Measurements from ENCODE around the gene C19orf73. TPM values are rescaled to one million over a fixed set of nuclear protein-coding genes. Genes with fewer than 3 reads are reported as not detected.
A peak's percentile ranks its signal among the peaks of the same experiment; 100 is the strongest.

C19orf73 gene
- total RNA-seq, 1 donor: 0.36 TPM

- Histone ChIP-seq H3K79me2 (ENCODE audit: insufficient read depth, low read length) (no peaks in the 10 kb centered on the region), H3K27ac (ENCODE audit: low read depth, low read length) (no peak overlapping the region), H3K27me3 (ENCODE audit: insufficient read depth, low read length) (peaks cover 19% of the 10 kb centered on the region), H3K4me1 (ENCODE audit: insufficient read depth, low read length) (no peaks in the 10 kb centered on the region), H3K4me2 (ENCODE audit: insufficient read depth, low read length) (no peak overlapping the region), H4K20me1 (ENCODE audit: insufficient read depth, low read length) (no peaks in the 10 kb centered on the region), H2AFZ (ENCODE audit: low read length) (no peak overlapping the region), H3K4me3 (ENCODE audit: insufficient read depth, low read length) (no peak overlapping the region), H3K36me3 (ENCODE audit: insufficient read depth, low read length) (no peaks in the 10 kb centered on the region), H3K9me3 (ENCODE audit: low read depth, low read length) (no peaks in the 10 kb centered on the region)
- DNase-seq (ENCODE audit: insufficient read length, low spot score, missing footprints): peak; percentile 93
- TF ChIP-seq CTCF (IDR thresholded peaks at IDR 0.05; ENCODE audit: extremely low read depth, low read depth, low read length): peak; percentile 20
These were observed 45.2 kb downstream of the C19orf73 start for GRCh38 chr19:49073514-49074378.

DNA sequence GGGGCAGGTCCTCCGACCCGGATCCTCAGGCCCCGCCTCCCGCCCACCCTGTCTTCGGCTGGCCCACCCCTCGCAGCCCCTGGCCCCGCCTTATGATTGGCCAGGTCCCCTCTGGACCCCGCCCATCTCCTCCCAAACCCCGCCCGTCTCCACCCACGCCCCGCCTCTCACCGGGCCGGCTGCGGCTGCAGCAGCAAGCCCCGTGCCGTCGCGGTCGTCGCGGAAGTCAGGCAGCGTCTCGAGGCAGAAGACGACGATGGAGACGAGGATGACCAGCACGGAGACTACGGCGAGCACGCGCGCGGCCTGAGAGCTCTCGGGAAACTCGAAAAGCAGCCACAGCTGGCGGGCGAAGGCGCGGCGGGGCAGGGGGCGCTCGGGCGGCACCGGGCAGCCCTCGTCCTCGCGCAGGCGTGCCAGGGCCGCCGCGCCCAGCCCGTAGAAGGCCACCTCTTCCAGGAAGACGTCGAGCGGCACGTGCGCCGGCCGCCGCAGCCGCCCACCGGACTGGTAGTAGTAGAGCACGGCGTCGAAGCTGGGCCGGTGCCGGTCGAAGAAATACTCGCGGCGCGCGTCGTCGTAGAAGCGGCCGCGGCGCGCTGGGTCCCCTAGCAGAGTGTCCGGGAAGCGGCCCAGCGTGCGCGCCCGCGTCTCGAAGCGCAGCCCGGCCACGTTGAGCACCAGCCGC is 46.9 kb downstream of the C19orf73 start:
- H2AFZ ChIP-seq (ENCODE audit: low read length): no peak overlapping the region
- H4K20me1 ChIP-seq (ENCODE audit: insufficient read depth, low read length): no peaks in the 10 kb centered on the region
- H3K36me3 ChIP-seq (ENCODE audit: insufficient read depth, low read length): no peaks in the 10 kb centered on the region
- DNase-seq (ENCODE audit: insufficient read length, low spot score, missing footprints): peak; percentile 72
- H3K4me3 ChIP-seq (ENCODE audit: insufficient read depth, low read length): peak overlapping the region; percentile 13
- H3K4me1 ChIP-seq (ENCODE audit: insufficient read depth, low read length): no peaks in the 10 kb centered on the region
- no peaks in the 10 kb centered on the region for H3K79me2 ChIP-seq (ENCODE audit: insufficient read depth, low read length)
- no peak overlapping the region for H3K4me2 ChIP-seq (ENCODE audit: insufficient read depth, low read length)
- H3K27me3 ChIP-seq (ENCODE audit: insufficient read depth, low read length): peaks cover 19% of the 10 kb centered on the region
- H3K9me3 ChIP-seq (ENCODE audit: low read depth, low read length): no peaks in the 10 kb centered on the region
- TF ChIP-seq CTCF (IDR thresholded peaks at IDR 0.05; ENCODE audit: extremely low read depth, low read depth, low read length): no peak
- H3K27ac ChIP-seq (ENCODE audit: low read depth, low read length): no peak overlapping the region

GRCh38 chr19:49070416-49070815 is 48.5 kb downstream of the C19orf73 start:
- H3K79me2 ChIP-seq (ENCODE audit: insufficient read depth, low read length): no peaks in the 10 kb centered on the region
- peaks cover 19% of the 10 kb centered on the region for H3K27me3 ChIP-seq (ENCODE audit: insufficient read depth, low read length)
- no peak overlapping the region for H3K4me3 ChIP-seq (ENCODE audit: insufficient read depth, low read length)
- H3K9me3 ChIP-seq (ENCODE audit: low read depth, low read length): no peaks in the 10 kb centered on the region
- peak; percentile 67 for DNase-seq (ENCODE audit: insufficient read length, low spot score, missing footprints)
- H3K36me3 ChIP-seq (ENCODE audit: insufficient read depth, low read length): no peaks in the 10 kb centered on the region
- no peak overlapping the region for H3K27ac ChIP-seq (ENCODE audit: low read depth, low read length)
- H3K4me2 ChIP-seq (ENCODE audit: insufficient read depth, low read length): no peak overlapping the region
- H2AFZ ChIP-seq (ENCODE audit: low read length): no peak overlapping the region
- no peaks in the 10 kb centered on the region for H4K20me1 ChIP-seq (ENCODE audit: insufficient read depth, low read length)
- TF ChIP-seq CTCF (IDR thresholded peaks at IDR 0.05; ENCODE audit: extremely low read depth, low read depth, low read length): no peak
- H3K4me1 ChIP-seq (ENCODE audit: insufficient read depth, low read length): no peaks in the 10 kb centered on the region

DNA sequence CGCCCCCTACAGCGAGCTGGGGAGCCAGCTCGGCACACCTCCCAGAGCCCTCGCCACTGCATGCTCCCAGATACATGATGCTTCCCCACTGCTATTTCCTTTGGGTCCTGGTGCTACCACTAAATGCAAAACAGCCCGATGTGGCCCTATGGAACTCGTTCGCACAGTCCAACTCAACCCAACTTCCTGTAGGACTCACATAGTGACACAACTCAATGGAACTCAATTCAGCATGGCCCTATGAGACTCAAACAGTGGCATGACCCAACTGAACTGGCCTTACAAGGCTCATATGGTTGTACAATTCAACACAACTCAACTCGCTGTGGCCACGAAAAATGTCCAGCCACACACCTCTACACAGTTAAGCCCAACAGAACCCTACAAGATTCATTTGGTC is 49.9 kb downstream of the C19orf73 start:
- Histone ChIP-seq H3K9me3 (ENCODE audit: low read depth, low read length) (no peaks in the 10 kb centered on the region), H3K27me3 (ENCODE audit: insufficient read depth, low read length) (peaks cover 21% of the 10 kb centered on the region), H4K20me1 (ENCODE audit: insufficient read depth, low read length) (no peaks in the 10 kb centered on the region), H3K4me3 (ENCODE audit: insufficient read depth, low read length) (no peak overlapping the region), H3K36me3 (ENCODE audit: insufficient read depth, low read length) (no peaks in the 10 kb centered on the region), H2AFZ (ENCODE audit: low read length) (no peak overlapping the region), H3K27ac (ENCODE audit: low read depth, low read length) (no peak overlapping the region), H3K4me1 (ENCODE audit: insufficient read depth, low read length) (no peaks in the 10 kb centered on the region), H3K4me2 (ENCODE audit: insufficient read depth, low read length) (no peak overlapping the region), H3K79me2 (ENCODE audit: insufficient read depth, low read length) (no peaks in the 10 kb centered on the region)
- no peak for TF ChIP-seq CTCF (IDR thresholded peaks at IDR 0.05; ENCODE audit: extremely low read depth, low read depth, low read length)
- no peak for DNase-seq (ENCODE audit: insufficient read length, low spot score, missing footprints)

All from osteoblast (primary cell).